GM23338 (cell line): ENCODE measurements around the gene PRR36. TPM values are rescaled to one million over a fixed set of nuclear protein-coding genes. Genes with fewer than 3 reads are reported as not detected.

Source experiments
- ATAC-seq: fragments of 200-7000 bp; cut with Tn5 transposase; 3 replicates; pipeline ENCODE4 v1.9.1; 2020
- DNase-seq: peaks from one replicate; pipeline ENCODE4 v3.0.0-alpha.2; 2015; ENCODE audit warnings: low spot score
- H2AFZ ChIP-seq: fragments of 200-600 bp; sonication (generic); 2 replicates; pipeline ENCODE4 v1.8.0; 2016; ENCODE audit warnings: antibody characterized with exemption, mild to moderate bottlenecking, moderate library complexity
- H3F3A ChIP-seq: fragments of 200-600 bp; sonication (generic); replicated peaks from 2 replicates; pipeline ENCODE4 v1.8.0; 2017; ENCODE audit warnings: antibody characterized with exemption, mixed run types, low read depth
- H3K27ac ChIP-seq: fragments of 200-600 bp; sonication (generic); 2 replicates; pipeline ENCODE4 v1.6.1; 2016; ENCODE audit warnings: low read depth
- H3K27me3 ChIP-seq: fragments of 200-600 bp; sonication (generic); 2 replicates; pipeline ENCODE4 v1.8.0; 2016; ENCODE audit warnings: mild to moderate bottlenecking, mixed run types, moderate library complexity; ENCODE audit not compliant: insufficient read depth
- H3K36me3 ChIP-seq: fragments of 200-600 bp; sonication (generic); 2 replicates; pipeline ENCODE4 v1.8.0; 2016; ENCODE audit warnings: mild to moderate bottlenecking; ENCODE audit not compliant: insufficient read depth
- H3K4me1 ChIP-seq: fragments of 200-600 bp; sonication (generic); 2 replicates; pipeline ENCODE4 v1.8.0; 2016; ENCODE audit warnings: mild to moderate bottlenecking, moderate library complexity; ENCODE audit not compliant: insufficient read depth
- H3K4me2 ChIP-seq: fragments of 200-600 bp; sonication (generic); 2 replicates; pipeline ENCODE4 v1.7.1; 2017; ENCODE audit warnings: mixed run types
- H3K4me3 ChIP-seq: fragments of 200-600 bp; sonication (generic); 2 replicates; pipeline ENCODE4 v1.6.1; 2016; ENCODE audit warnings: mixed run types
- H3K79me2 ChIP-seq: fragments of 200-600 bp; sonication (generic); replicated peaks from 2 replicates; pipeline ENCODE4 v1.8.0; 2017; ENCODE audit warnings: mild to moderate bottlenecking; ENCODE audit not compliant: insufficient read depth
- H3K9me2 ChIP-seq: fragments of 200-600 bp; sonication (generic); 2 replicates; pipeline ENCODE4 v1.8.0; 2017; ENCODE audit not compliant: insufficient read depth
- H4K20me1 ChIP-seq: fragments of 200-600 bp; sonication (generic); replicated peaks from 2 replicates; pipeline ENCODE4 v1.8.0; 2017; ENCODE audit warnings: mild to moderate bottlenecking; ENCODE audit not compliant: insufficient read depth
- H3K27ac Mint-ChIP-seq: 2 replicates; pipeline ENCODE4 v1.8.0; 2020; ENCODE audit warnings: inconsistent platforms, mild to moderate bottlenecking, moderate library complexity, mixed read lengths
- H3K27me3 Mint-ChIP-seq: 3 replicates; pipeline ENCODE4 v1.8.0; 2022; ENCODE audit warnings: low read depth, mild to moderate bottlenecking, moderate library complexity, mixed read lengths, inconsistent platforms; ENCODE audit not compliant: insufficient read depth, poor library complexity
- H3K36me3 Mint-ChIP-seq: 3 replicates; pipeline ENCODE4 v1.8.0; 2021; ENCODE audit warnings: low read depth, mild to moderate bottlenecking, inconsistent platforms, moderate library complexity, mixed read lengths
- H3K4me1 Mint-ChIP-seq: 3 replicates; pipeline ENCODE4 v1.8.0; 2020; ENCODE audit warnings: mild to moderate bottlenecking, inconsistent platforms, mixed read lengths
- H3K4me3 Mint-ChIP-seq: 3 replicates; pipeline ENCODE4 v1.8.0; 2021; ENCODE audit warnings: moderate library complexity, mild to moderate bottlenecking, inconsistent platforms, mixed read lengths
- H3K9me3 Mint-ChIP-seq: 3 replicates; pipeline ENCODE4 v1.8.0; 2020; ENCODE audit warnings: moderate library complexity, mild to moderate bottlenecking, inconsistent platforms, mixed read lengths
- CREB1 ChIP-seq: fragments of 250-450 bp; sonication (Bioruptor Pico); IDR thresholded peaks from 2 replicates; pipeline ENCODE4 v1.5.0; 2020; ENCODE audit warnings: low read depth, mild to moderate bottlenecking, moderate library complexity
- EZH2 ChIP-seq: fragments of 200-600 bp; sonication (generic); IDR thresholded peaks from one replicate; pipeline ENCODE4 v1.8.0; 2017; ENCODE audit warnings: antibody characterized with exemption, mild to moderate bottlenecking, low read depth; ENCODE audit not compliant: unreplicated experiment
- JUNB ChIP-seq: IDR thresholded peaks from one replicate; pipeline ENCODE4 v1.6.1; 2016; ENCODE audit warnings: antibody characterized with exemption; ENCODE audit not compliant: unreplicated experiment
- NANOG ChIP-seq: IDR thresholded peaks from 2 replicates; pipeline ENCODE4 v1.6.1; 2016; ENCODE audit warnings: antibody characterized with exemption, borderline replicate concordance
- POLR2AphosphoS5 ChIP-seq: IDR thresholded peaks from 2 replicates; pipeline ENCODE4 v1.6.1; 2016; ENCODE audit warnings: antibody characterized with exemption, low read depth
- STAT1 ChIP-seq: IDR thresholded peaks from one replicate; pipeline ENCODE4 v1.6.1; 2016; ENCODE audit warnings: antibody characterized with exemption; ENCODE audit not compliant: unreplicated experiment
- ZNF114 ChIP-seq: fragments of 250-450 bp; sonication (Bioruptor Pico); IDR thresholded peaks from 2 replicates; pipeline ENCODE4 v1.5.0; 2020; ENCODE audit warnings: mild to moderate bottlenecking, moderate library complexity
- ZNF331 ChIP-seq: fragments of 250-450 bp; sonication (Bioruptor Pico); IDR thresholded peaks from 2 replicates; pipeline ENCODE4 v1.5.0; 2020; ENCODE audit warnings: low read depth, mild to moderate bottlenecking, moderate library complexity
- polyA plus RNA-seq: library from polyadenylated mRNA; unstranded; fragments of >200 nt; fragmentation: Nextera tagmentation; extraction: Ambion mirVana; gene quantifications from 2 replicates; pipeline ENCODE4 v1.2.1, GENCODE V29; 2016
- total RNA-seq: library from RNA; depleted of rRNA; stranded (reverse); fragments of >200 nt; shearing (Covaris generic); gene quantifications from 2 replicates; pipeline ENCODE4 v1.2.3, GENCODE V29; 2014
- TF ChIP-seq, protein P1 (sequence below): IDR thresholded peaks from 2 replicates; pipeline ENCODE4 v1.6.1; 2016; ENCODE audit warnings: antibody characterized with exemption
- TF ChIP-seq, protein P2 (sequence below), 2 experiments: fragments of 200-600 bp in 1 of 2; sonication (generic) in 1 of 2; conservative IDR thresholded peaks; 2 replicates each; pipeline versions ENCODE4 v1.5.1 to v1.6.1; 2016 to 2017; ENCODE audit warnings: antibody characterized with exemption in 2 of 2, low read depth in 2 of 2, mild to moderate bottlenecking in 2 of 2, moderate library complexity in 1 of 2
- TF ChIP-seq, protein P3 (sequence below): IDR thresholded peaks from one replicate; pipeline ENCODE4 v1.6.1; 2018; ENCODE audit warnings: antibody characterized with exemption; ENCODE audit not compliant: unreplicated experiment

Gene PRR36
- total and polyA plus RNA-seq, 2 experiments from 2014 or later, result 17.6 to 17.9 TPM

DNA sequence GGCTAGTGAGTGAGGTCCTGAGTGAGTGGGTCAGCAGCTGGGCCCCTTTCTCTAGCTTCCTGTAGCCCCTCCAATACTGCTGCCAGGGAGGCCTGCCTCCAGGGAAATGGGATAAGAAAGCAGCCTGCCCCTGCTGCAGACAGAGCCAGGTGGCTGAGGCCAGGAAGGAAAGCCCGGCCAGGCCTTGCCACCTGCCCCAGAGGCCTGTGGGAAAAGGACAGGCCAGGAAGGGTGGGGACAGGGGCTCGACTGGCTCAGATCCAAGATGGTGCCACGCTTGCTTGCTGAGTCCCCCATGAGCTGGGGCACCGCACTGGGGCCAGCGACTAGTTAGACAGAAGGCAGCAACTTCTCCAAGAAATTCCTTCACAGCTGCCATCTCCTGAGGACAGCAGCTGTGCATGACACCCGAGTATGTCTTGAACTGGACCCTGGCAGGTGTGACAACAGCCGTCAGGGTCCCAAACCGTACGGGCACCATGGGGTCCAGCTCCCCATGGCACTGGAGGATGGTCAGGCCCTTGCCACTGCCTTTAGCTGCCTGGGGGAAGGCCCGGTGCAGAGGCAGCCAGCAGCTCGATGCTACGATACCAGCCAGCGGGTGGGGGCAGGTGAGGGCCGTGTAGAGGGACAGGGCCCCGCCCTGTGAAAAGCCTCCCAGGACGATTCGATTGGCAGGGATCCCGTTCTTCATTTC, 5.1 kb upstream of the PRR36 start (continued):
- TF ChIP-seq, protein P1, sequence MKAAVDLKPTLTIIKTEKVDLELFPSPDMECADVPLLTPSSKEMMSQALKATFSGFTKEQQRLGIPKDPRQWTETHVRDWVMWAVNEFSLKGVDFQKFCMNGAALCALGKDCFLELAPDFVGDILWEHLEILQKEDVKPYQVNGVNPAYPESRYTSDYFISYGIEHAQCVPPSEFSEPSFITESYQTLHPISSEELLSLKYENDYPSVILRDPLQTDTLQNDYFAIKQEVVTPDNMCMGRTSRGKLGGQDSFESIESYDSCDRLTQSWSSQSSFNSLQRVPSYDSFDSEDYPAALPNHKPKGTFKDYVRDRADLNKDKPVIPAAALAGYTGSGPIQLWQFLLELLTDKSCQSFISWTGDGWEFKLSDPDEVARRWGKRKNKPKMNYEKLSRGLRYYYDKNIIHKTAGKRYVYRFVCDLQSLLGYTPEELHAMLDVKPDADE, result no peak
- TF ChIP-seq JUNB (no peak), EZH2 (no peak), STAT1 (no peak), NANOG (no peak), POLR2AphosphoS5 (no peak), CREB1 (no peak), ZNF114 (CRISPR knock-in tag) (no peak), ZNF331 (CRISPR knock-in tag) (no peak)

DNA sequence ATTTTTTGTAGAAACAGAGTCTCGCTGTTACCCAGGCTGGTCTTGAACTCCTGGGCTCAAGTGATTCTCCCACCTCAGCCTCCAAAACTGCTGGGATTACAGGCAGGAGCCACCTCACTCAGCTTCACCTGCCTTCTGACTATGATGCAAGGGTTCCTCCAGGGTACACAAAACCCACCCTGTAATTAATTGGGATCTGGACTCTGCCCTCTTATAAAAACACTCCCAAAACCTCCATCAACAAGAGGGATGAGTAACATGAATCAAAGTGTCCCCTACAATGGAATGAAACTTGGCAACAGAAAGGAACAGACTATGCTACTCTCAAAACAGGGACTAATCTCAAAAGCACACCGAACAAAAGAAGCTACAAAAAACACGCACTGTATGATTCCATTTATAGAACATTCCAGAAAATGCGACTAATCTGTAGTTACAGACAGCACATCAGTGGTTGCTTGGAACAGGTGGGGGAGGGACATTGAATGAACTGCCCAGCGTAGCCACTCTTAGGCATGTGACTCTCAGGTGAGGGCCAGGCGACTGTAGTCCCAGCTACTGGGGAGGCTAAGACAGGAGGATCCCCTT, 3.2 kb upstream of the PRR36 start:
- Histone ChIP-seq H2AFZ (no peak overlapping the region), H3K79me2 (no peaks in the 10 kb centered on the region), H3K27ac (no peak overlapping the region), H3F3A (peaks cover 8% of the 10 kb centered on the region; the same call in 1 of the 2 replicates), H3K9me2 (no peaks in the 10 kb centered on the region), H3K36me3 (no peaks in the 10 kb centered on the region), H3K27me3 (peaks cover 14% of the 10 kb centered on the region), H3K4me1 (peaks cover 12% of the 10 kb centered on the region; the same call in 1 of the 2 replicates), H4K20me1 (no peaks in the 10 kb centered on the region; the same call in 1 of the 2 replicates), H3K4me2 (no peak overlapping the region), H3K4me3 (no peak overlapping the region)
- Mint-ChIP-seq H3K4me3 (no peak overlapping the region), H3K27ac (no peak overlapping the region), H3K36me3 (no peaks in the 10 kb centered on the region), H3K4me1 (peaks cover 2% of the 10 kb centered on the region; the same call in 1 of the 3 replicates), H3K27me3 (peaks cover 11% of the 10 kb centered on the region), H3K9me3 (no peaks in the 10 kb centered on the region)
- ATAC-seq (no peak), DNase-seq (no peak)
- TF ChIP-seq, protein P2, sequence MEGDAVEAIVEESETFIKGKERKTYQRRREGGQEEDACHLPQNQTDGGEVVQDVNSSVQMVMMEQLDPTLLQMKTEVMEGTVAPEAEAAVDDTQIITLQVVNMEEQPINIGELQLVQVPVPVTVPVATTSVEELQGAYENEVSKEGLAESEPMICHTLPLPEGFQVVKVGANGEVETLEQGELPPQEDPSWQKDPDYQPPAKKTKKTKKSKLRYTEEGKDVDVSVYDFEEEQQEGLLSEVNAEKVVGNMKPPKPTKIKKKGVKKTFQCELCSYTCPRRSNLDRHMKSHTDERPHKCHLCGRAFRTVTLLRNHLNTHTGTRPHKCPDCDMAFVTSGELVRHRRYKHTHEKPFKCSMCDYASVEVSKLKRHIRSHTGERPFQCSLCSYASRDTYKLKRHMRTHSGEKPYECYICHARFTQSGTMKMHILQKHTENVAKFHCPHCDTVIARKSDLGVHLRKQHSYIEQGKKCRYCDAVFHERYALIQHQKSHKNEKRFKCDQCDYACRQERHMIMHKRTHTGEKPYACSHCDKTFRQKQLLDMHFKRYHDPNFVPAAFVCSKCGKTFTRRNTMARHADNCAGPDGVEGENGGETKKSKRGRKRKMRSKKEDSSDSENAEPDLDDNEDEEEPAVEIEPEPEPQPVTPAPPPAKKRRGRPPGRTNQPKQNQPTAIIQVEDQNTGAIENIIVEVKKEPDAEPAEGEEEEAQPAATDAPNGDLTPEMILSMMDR (conservative IDR thresholded peaks at IDR 0.05; ENCODE audit: low read depth in 2 of 2), result no peak
- TF ChIP-seq, protein P3, sequence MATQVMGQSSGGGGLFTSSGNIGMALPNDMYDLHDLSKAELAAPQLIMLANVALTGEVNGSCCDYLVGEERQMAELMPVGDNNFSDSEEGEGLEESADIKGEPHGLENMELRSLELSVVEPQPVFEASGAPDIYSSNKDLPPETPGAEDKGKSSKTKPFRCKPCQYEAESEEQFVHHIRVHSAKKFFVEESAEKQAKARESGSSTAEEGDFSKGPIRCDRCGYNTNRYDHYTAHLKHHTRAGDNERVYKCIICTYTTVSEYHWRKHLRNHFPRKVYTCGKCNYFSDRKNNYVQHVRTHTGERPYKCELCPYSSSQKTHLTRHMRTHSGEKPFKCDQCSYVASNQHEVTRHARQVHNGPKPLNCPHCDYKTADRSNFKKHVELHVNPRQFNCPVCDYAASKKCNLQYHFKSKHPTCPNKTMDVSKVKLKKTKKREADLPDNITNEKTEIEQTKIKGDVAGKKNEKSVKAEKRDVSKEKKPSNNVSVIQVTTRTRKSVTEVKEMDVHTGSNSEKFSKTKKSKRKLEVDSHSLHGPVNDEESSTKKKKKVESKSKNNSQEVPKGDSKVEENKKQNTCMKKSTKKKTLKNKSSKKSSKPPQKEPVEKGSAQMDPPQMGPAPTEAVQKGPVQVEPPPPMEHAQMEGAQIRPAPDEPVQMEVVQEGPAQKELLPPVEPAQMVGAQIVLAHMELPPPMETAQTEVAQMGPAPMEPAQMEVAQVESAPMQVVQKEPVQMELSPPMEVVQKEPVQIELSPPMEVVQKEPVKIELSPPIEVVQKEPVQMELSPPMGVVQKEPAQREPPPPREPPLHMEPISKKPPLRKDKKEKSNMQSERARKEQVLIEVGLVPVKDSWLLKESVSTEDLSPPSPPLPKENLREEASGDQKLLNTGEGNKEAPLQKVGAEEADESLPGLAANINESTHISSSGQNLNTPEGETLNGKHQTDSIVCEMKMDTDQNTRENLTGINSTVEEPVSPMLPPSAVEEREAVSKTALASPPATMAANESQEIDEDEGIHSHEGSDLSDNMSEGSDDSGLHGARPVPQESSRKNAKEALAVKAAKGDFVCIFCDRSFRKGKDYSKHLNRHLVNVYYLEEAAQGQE, result no peak
- TF ChIP-seq CREB1 (no peak), JUNB (no peak), ZNF114 (CRISPR knock-in tag) (no peak), POLR2AphosphoS5 (no peak), STAT1 (no peak), EZH2 (no peak)
